ENCODE results near the gene FOXM1. TPM values are rescaled to one million over a fixed set of nuclear protein-coding genes. Genes with fewer than 3 reads are reported as not detected.

Gene FOXM1, protein sequence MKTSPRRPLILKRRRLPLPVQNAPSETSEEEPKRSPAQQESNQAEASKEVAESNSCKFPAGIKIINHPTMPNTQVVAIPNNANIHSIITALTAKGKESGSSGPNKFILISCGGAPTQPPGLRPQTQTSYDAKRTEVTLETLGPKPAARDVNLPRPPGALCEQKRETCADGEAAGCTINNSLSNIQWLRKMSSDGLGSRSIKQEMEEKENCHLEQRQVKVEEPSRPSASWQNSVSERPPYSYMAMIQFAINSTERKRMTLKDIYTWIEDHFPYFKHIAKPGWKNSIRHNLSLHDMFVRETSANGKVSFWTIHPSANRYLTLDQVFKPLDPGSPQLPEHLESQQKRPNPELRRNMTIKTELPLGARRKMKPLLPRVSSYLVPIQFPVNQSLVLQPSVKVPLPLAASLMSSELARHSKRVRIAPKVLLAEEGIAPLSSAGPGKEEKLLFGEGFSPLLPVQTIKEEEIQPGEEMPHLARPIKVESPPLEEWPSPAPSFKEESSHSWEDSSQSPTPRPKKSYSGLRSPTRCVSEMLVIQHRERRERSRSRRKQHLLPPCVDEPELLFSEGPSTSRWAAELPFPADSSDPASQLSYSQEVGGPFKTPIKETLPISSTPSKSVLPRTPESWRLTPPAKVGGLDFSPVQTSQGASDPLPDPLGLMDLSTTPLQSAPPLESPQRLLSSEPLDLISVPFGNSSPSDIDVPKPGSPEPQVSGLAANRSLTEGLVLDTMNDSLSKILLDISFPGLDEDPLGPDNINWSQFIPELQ
- 116 TPM for polyA plus RNA-seq (2013, experiment 1 of 2; ENCODE audit: insufficient read length)
- polyA plus RNA-seq (2013, experiment 2 of 2; ENCODE audit: insufficient read length), result 17.1 TPM

DNA sequence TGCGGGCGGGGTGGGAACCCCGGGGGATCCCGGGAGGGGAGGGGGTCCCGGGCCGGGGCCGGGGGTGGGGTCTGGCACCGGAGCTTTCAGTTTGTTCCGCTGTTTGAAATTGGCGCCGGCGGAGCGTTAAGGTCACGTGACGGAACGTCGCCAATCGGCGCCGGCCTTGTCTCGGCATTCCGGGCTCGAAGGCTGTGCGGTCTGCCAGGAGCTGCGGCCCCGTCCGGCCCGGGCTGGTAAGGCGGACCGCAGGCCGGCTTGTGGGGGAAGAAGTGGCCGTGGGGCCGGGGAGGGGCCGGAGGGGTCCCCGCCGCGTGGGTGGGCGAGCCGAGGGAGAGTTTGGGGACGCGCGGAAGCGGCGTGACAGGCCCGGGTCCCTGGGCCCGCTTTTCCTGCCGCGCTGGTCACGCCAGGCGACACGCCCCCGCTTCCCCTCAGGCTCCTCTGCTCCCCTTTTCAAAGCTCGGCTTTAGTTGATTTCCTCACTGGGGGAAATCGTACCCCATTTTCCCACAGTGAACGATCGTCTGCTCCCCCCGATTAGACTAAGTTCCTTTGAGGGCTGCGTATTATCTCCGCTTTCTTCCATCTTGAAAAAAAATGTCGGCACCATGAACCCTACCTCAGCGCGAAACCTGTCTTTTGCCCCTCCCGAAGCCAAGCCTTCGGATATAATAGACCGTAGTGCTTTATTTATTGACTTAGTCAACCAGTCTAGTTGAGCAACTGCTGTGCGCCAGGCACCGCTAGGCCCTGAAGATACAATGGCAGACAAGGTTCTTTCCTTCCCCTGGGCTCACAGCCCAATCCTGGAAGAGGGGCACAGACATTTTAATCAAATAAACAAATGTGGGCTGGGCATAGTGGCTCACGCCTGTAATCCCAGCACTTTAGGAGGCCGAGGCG, at the start of gene FOXM1, which contains the start of gene RHNO1:
TSS of gene FOXM1 (minus strand) at position 128 of the 906 bp plus-strand sequence. CDS start 2,696 bp downstream, outside the sequence.
TSS of gene RHNO1 (plus strand) at position 177 of the 906 bp plus-strand sequence. CDS start 8,144 bp downstream, outside the sequence.
- DNase-seq, result peak; percentile 86

DNA sequence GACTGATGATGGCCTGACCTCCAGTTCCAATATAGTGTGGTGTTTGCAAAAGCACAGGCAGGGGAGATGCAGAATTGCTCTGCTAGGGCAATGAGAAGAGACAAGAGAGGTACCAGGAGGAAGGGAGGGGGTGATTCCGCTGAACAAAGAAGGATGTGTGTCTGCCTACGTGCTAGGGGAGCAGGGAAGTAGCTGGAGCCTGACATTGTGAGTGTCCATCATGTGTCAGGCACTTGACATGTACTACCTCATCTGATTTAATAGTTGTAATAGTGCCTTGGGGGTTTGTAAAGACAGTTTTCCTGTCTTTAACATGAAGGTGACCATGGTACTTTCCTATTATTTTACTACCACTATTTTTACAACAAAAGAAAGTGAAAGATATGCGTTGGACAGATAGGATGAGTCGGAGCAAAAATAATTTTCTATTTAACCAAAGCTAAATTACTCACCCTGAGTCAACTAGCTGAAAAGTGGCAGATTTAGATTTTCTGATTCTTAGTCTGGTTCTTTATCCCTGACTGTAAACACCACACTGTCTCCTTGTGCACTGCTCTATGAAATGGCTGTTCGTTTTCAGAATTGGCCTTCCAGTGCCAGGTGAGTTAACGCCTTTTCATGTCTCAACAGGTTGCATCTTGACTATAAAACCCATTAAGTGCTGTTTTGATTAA, 48.5 kb upstream of the FOXM1 start:
- DNase-seq, result peak; percentile 22

DNA sequence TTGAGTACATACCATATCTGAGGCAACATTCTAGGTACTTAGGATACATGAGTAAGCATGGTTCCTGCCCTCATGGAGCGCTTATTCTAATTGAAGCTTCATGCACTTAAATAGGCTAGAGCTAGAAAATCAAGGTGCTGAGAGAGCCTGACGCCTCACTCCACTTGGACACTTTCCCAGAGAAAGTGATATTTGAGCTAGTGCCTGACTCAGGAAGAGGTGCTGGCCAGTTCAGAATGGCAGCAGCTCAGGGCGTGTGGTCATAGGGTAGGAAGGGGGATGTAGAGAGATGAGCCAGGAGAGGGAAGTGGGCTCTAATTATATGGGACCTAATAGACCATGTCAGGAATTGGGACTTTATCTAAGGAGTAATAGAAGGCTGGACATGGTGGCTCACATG, 47.0 kb upstream of the FOXM1 start:
- DNase-seq, result no peak

DNA sequence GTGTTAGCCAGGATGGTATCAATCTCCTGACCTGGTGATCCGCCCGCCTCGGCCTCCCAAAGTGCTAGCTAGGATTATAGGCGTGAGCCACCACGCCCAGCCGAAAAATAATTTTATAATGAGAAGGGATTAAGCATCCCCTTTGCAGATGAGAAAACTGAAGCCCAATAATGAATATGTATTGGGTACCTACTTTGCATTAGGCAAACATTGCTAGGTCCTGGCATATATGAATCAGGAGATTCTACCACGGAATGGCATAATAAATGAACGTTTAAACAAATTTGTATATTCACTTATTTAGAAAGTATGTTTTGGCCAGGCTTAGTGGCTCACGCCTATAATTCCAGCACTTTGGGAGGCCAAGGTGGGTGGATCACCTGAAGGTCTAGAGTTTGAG, 46.1 kb upstream of the FOXM1 start:
- no peak for DNase-seq

DNA sequence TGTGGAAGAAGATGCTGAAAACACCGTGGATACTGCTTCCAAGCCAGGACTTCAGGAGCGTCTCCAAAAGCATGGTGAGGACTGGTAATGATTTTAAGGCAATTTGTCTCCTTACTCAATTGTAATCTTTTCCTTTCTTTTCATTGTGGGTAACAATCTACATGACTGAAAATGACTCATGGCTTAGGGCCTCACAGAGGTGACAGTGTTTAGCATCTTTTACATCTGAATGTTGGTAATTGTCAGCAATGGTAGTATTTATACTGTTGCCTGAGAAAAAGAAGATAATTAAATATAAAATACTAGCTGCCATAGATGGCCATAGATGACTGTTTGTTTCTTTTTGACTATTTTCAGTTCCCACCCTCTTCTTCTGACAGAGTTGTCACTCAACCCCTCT, 45.4 kb upstream of the FOXM1 start:
- no peak for DNase-seq

DNA sequence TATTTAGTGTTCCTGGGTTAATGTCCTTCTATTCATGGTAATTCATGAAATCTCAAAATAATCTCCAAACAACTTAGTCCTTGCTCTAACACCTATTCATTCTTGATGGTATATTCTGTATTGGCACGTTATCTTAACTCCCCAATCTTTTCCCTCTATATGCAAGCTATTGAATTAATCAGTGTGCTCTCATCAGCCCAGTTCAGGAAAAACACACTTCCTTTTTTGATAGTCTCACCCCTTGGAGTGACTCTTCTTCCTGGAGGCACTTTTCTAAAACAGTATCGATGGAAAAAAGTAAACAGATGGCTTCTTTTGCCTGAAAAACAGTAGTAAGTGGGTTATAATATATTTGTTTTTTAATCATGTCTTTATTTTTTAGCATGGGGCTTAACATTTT, 42.3 kb upstream of the FOXM1 start:
- no peak for DNase-seq

DNA sequence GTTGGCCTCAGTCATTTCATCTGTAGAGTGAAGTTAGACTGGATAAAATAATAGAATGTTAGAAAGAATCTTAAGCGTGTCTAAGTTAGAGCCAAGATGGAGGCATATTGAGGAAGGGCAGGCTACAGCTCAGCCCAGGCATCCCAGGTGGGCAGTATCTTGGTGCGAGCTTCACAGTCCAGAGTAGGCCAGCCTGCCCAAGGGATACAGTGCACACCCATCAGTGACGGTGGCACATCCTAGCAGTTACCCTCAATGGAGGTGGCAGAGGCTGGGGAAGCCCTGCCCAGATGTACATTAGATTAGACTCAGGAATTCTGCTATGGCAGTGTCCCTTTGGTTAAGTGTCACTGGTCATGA, 35.2 kb upstream of the FOXM1 start:
- DNase-seq, result no peak

DNA sequence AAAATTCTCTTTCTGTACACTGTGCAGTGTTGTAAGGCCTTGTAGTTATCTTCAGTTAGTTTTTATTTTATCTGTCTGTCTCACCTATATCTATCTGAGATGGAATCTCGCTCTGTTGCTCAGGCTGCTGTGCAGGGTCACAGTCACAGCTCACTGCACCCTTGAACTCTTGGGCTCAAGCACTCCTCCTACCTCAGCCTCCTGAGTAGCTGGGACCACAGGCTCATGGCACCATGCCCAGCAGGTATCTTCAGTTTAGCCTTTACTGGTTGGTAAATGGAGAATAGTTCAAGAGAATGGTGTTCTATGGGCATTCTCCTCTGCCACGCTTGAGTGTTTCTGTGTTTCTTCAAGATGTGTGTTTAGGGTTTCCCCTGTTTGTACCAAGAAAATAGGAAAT, 27.3 kb upstream of the FOXM1 start:
- no peak for DNase-seq

DNA sequence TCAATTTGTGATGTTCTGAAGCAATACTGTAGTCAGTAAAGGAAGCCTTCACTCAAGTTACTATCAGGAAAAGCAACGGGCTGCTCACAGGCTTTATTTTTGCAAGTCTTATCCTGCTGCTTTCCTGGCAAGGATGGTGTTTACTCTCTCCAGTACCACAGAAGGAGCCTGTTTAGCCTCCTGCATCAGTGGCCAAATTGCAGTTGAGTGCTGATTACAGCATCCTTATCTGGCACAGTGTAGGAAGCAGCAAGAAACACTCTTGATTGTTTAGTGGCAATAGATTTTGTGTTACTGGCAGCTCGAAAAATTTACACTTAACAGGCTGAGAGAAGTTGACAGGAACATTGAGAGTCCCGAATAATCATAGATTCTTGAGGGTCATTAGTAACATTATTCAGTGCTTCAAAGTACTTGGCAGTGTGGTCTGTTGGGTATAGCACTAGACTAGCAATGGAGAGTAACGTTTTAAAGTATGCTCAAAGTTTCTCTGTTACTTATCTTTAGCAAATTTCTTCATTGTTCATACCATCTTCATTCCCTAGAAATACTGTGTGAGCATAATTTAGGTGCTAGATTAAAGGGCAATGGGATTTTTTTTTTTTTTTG, 25.4 kb upstream of the FOXM1 start:
- DNase-seq, result no peak

DNA sequence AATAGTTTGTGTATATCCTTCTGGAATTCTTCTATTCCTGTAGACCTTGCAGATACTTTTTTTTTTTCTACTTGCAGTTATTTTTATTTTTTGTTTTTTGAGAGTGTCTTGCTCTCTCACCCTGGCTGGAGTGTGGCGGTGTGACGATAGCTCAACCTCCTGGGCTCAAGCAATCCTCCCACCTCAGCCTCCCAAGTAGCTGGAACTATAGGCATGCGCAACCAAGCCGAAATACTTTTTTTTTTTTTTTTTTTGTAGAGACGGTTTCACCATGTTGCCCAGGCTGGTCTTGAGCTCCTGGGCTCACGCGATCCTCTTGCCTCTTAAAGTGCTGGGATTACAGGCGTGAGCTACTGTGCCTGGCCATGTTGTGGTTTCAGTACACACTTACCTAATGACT, 23.7 kb upstream of the FOXM1 start:
- no peak for DNase-seq

DNA sequence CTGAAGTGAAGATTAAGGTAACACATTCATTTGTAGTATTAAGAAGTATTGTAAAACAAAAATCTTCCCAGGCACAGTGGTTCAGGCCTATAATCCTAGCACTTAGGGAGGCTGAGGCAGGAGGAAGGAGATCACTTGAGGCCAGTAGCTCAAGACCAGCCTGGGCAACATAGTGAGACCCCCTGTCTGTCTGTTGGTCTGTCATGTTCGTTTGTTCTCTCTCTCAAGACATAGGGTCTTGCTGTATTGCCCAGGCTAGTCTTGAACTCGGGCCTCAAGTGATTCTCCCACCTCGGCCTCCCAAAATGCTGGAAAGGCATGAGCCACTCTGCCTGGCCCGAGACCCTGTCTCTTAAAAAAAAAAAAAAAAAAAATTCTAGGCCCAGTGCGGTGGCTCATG, 20.4 kb upstream of the FOXM1 start:
- no peak for DNase-seq

DNA sequence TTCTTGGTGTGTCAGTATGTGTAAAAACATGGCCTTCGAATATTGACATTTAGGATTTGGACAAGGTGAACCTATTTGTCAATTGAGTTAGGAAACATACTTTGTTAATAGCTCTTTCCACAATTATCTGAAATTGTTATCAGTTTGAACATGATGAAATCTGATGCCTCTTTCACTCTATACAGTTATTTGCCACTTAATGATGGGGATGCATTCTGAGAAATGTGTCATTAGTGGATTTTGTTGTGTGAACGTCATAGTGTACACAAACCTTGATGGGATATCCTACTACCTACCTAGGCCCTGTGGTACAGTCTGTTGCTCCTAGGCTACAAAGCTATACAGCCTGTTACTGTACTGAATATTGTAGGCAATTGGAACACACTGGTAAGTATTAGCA, 18.5 kb upstream of the FOXM1 start:
- DNase-seq, result no peak

DNA sequence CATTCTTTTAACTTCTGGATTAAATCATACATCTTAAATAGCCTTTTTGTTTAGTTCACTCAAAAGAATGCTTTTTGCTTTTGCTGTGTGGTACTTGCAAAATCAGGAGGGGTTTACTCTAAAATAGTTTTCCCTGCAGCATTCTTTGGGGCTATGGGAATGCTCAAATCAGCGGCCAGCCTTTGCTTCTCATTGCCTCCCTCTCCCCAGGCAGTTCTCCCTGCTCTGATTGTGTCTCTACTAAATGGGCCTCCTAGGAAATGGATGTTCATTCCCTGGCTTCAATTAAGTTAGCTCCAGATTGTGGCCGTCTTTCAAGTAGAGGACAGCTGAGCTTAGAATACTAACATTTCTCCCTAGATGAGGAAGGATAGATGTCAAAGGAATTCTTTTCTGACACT, 18.1 kb upstream of the FOXM1 start:
- DNase-seq, result peak; percentile 48

DNA sequence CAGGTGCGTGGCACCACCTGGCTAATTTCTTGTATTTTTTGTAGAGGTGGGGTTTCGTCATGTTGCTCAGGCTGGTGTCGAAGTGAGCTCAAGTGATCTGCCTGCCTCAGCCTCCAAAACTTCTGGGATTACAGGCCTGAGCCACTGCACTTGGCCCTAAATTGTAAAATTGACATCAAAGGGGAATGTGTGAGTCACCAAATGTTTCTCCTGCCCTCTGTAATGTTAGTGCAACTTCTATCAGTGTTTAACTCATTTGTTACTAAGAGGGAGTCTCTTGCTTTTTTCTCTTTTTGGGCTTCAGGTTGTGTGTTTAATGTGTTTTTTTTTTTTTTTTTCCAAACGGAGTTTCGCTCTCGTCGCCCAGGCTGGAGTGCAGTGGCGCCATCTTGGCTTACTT, 16.0 kb upstream of the FOXM1 start:
- peak; percentile 85 for DNase-seq

DNA sequence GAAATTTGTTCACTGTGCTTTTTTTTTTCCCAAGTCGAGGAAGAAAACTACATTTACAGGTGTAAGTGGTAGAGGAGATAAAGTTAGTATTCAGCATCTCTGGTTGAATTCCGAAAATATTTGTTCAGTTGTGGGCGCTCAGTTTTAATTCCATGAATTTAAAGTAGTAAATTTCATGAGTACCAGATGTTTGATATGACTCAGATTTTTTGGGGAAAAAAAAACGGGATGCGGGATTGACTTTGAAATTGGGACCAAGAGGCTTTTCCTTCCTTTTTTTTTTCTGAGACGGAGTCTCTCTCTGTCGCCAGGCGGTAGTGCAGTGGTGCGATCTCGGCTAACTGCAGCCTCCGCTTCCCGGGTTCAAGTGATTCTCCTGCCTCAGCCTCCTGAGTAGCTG, 15.3 kb upstream of the FOXM1 start:
- peak; percentile 40 for DNase-seq

DNA sequence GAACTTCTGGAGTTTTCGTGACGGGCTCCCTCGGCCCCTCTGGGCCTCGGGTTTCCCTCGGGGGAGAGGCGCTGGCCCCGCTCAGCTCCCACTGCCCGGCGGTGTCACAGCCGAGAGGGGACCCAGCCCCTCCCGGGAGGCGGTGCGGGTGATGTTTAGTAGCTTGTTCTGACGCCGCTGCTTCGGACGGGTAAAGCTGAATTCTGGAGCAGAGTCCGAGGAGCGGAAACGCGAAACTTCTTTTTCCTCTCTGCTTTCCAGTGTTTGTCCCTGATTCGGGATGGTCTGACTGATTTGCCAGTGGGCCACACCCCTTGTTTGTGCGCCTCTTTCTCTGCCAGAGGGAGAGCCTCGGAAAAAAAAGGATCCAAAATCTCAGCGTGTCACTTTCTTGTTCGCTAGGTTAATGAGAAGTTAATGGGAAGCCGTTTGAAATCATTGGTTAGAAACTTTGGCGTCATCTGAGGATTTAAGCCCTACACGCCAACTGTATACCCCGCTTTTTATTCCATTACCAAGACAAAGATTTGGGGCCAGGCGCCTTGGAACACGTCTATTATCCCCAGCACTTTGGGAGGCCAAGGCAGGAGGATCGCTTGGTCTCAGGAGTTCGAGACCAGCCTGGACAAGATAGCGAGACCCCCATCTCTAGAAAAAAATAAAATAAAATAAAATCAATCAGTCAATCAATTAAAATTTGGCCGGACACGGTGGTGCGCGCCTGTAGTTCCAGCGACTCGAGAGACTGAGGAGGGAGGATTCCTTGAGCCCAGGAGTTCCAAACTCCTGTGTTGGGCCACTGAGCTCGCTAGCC, 14.5 kb upstream of the FOXM1 start:
- DNase-seq, result peak; percentile 74

DNA sequence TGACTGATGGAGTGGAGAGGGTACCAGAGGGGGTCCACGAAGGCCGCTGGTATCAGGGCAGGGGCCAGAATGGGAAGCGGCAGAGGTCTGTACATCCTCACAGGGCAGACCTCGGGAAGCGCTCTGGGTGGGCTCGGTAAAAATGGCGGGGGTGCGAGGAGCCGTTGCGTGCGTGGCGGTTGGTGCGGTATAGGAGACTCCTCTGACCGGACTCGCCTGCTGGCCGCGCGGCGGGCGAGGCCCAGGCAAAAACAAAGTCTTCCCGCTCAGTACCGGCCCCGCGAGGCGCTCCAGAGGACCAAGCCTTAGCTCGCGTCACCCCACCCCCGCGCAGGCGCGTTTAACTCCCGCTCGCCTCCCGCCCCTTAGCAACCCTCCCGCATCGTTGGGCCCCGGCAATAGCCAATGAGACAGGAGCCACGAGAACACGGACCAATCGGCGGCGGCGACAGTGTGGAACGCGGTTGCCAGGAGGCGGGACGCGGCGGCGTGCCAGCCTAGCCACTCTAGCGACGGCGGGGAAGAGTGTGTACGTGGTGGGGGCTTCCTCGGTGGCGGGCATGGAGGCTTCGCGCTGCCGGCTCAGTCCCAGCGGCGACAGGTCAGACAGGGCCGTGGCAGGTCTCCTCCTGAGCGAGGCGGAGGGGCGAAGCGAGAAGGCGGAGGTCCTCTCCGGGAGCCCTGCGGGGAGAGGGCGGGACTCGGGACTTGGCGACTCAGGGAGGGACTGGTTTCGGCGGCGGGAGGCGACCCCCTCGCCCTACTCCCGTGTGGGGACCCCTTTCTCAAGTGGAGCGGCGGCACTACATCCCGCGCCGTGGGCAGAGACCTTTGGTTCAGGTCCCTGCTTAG, 13.6 kb upstream of the FOXM1 start, which contains the start of gene TULP3:
TSS of gene TULP3 (plus strand) at position 504 of the 852 bp plus-strand sequence. CDS start at position 561, 57 bp downstream.
- DNase-seq, result peak; percentile 98

DNA sequence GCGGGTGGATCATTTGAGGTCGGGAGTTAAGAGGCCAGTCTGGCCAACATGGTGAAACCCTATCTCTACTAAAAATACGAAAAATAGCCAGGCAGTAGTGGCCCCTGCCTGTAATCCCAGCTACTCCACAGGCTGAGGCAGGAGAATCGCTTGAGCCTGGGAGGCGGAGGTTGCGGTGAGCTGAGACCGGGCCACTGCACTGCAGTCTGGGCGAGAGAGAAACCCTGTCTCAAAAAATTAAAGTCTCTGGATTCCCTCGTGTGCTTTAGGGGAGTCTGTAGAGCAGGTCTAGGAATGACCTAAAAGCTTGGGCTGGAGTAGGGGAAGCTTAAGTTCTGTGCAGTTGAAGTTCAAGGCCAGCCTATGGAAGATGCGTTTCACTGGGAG, 13.0 kb upstream of the FOXM1 start:
- no peak for DNase-seq

DNA sequence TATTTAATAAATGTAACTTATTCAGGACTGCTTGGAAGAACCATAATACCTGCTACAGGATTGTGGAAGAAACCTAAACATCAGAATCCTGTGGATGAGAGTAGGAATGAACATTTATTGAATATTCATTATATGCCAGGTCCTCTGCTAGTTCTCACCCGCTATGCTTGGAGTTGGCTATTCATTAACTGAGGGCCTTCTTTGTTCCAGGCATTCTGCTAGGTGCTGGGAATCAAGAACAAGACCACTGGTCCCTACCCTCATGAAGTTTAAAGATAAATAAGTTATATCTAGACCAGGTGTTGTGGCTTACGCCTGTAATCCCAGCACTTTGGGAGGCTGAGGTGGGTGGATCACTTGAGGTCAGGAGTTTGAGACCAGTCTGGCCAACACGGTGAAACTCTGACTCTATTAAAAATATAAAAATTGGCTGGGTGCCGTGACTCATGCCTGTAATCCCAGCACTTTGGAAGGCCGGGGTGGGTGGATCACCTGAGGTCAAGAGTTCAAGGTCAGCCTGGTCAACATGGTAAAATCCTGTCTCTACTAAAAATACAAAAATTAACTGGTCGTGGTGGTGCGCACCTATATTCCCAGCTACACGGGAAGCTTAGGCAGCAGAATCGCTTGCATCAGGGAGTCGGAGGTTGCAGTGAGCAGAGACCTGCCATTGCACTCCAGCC, 9.9 kb upstream of the FOXM1 start:
- DNase-seq, result no peak
